GM12878 (cell line): ENCODE measurements around the gene NKIRAS1.

Experiments used
- ASH2L ChIP-seq: fragments of 300-600, 200-600 bp; sonication (generic); IDR thresholded peaks from 2 replicates; pipeline ENCODE4 v1.6.1; 2017; ENCODE audit warnings: low read depth, mild to moderate bottlenecking, borderline replicate concordance
- ESRRA ChIP-seq: IDR thresholded peaks from 2 replicates; pipeline ENCODE4 v1.6.1; 2012; ENCODE audit warnings: mild to moderate bottlenecking, low read length, improper control_type of control experiment
- JUNB ChIP-seq: IDR thresholded peaks from 2 replicates; pipeline ENCODE4 v1.6.1; 2016; ENCODE audit warnings: antibody characterized with exemption, mild to moderate bottlenecking
- MYC ChIP-seq: IDR thresholded peaks from 2 replicates; pipeline ENCODE4 v1.6.1; 2011; ENCODE audit warnings: mild to moderate bottlenecking, low read length, moderate library complexity, inconsistent platforms; ENCODE audit not compliant: insufficient read depth, insufficient replicate concordance, insufficient read length, severe bottlenecking
- PML ChIP-seq: IDR thresholded peaks from 2 replicates; pipeline ENCODE4 v1.6.1; 2012; ENCODE audit warnings: low read length, inconsistent platforms
- POLR2A ChIP-seq: IDR thresholded peaks from 2 replicates; pipeline ENCODE4 v1.6.1; 2011; ENCODE audit warnings: low read depth, mild to moderate bottlenecking, low read length
- RBBP5 ChIP-seq: fragments of 200-600 bp; sonication (generic); conservative IDR thresholded peaks from 2 replicates; pipeline ENCODE4 v1.6.1; 2016
- RELA ChIP-seq: fragments of 450-650 bp; IDR thresholded peaks from 2 replicates; pipeline ENCODE4 v1.8.0; 2014; ENCODE audit warnings: borderline replicate concordance; ENCODE audit not compliant: partially characterized antibody
- SUZ12 ChIP-seq: fragments of 200-600 bp; sonication (generic); IDR thresholded peaks from one replicate; pipeline ENCODE4 v1.6.1; 2018; ENCODE audit warnings: antibody characterized with exemption, mild to moderate bottlenecking; ENCODE audit not compliant: unreplicated experiment
- TF ChIP-seq, protein P1 (sequence below): IDR thresholded peaks from 2 replicates; pipeline ENCODE4 v1.6.1; 2011; ENCODE audit warnings: low read depth, mild to moderate bottlenecking, low read length, moderate library complexity, borderline replicate concordance; ENCODE audit errors: extremely low read depth
- TF ChIP-seq, protein P2 (sequence below): IDR thresholded peaks from 2 replicates; pipeline ENCODE4 v1.6.1; 2012; ENCODE audit warnings: low read depth, low read length, improper control_type of control experiment
- TF ChIP-seq, protein P3 (sequence below), 3 experiments: IDR thresholded peaks in 2 of 3; conservative IDR thresholded peaks in 1 of 3; 2 replicates each; pipeline ENCODE4 v1.5.1; 2011; ENCODE audit warnings: low read depth in 3 of 3, low read length in 3 of 3, mild to moderate bottlenecking in 3 of 3, control low read depth in 2 of 3, moderate library complexity in 2 of 3, inconsistent platforms in 1 of 3, mixed read lengths in 1 of 3; ENCODE audit not compliant: control insufficient read depth in 2 of 3, insufficient read depth in 1 of 3; ENCODE audit errors: extremely low read depth in 1 of 3

- TF ChIP-seq ASH2L (no peak), JUNB (no peak), POLR2A (no peak), SUZ12 (no peak), PML (no peak), ESRRA (no peak), MYC (no peak), RELA (no peak), RBBP5 (no peak)
- TF ChIP-seq, protein P1, sequence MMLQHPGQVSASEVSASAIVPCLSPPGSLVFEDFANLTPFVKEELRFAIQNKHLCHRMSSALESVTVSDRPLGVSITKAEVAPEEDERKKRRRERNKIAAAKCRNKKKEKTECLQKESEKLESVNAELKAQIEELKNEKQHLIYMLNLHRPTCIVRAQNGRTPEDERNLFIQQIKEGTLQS: no peak
- TF ChIP-seq, protein P2, sequence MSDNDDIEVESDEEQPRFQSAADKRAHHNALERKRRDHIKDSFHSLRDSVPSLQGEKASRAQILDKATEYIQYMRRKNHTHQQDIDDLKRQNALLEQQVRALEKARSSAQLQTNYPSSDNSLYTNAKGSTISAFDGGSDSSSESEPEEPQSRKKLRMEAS: peak; percentile 93; the same call in 1 of the 2 replicates
- TF ChIP-seq, protein P3, sequence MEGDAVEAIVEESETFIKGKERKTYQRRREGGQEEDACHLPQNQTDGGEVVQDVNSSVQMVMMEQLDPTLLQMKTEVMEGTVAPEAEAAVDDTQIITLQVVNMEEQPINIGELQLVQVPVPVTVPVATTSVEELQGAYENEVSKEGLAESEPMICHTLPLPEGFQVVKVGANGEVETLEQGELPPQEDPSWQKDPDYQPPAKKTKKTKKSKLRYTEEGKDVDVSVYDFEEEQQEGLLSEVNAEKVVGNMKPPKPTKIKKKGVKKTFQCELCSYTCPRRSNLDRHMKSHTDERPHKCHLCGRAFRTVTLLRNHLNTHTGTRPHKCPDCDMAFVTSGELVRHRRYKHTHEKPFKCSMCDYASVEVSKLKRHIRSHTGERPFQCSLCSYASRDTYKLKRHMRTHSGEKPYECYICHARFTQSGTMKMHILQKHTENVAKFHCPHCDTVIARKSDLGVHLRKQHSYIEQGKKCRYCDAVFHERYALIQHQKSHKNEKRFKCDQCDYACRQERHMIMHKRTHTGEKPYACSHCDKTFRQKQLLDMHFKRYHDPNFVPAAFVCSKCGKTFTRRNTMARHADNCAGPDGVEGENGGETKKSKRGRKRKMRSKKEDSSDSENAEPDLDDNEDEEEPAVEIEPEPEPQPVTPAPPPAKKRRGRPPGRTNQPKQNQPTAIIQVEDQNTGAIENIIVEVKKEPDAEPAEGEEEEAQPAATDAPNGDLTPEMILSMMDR (IDR thresholded peaks at IDR 0.05 in 2 of 3, conservative IDR thresholded peaks at IDR 0.05 in 1 of 3; ENCODE audit: control insufficient read depth in 2 of 3, extremely low read depth in 1 of 3, insufficient read depth in 1 of 3, low read depth in 3 of 3, low read length in 3 of 3): no peak
Measured at GRCh38 chr3:23945663-23945912, 28.8 kb upstream of the NKIRAS1 start.
